Measurements from ENCODE around the gene THAP4.
A peak's percentile ranks its signal among the peaks of the same experiment; 100 is the strongest.

The THAP4 gene

GRCh38 chr2:241652722-241653121 lies 15.8 kb upstream of the THAP4 start:
- ATAC-seq: no peak
- no peak for DNase-seq (ENCODE audit: low spot score in 2 of 2)
- Mint-ChIP-seq H3K4me3 (no peak overlapping the region), H3K9me3 (no peaks in the 10 kb centered on the region), H3K36me3 (peaks cover 69% of the 10 kb centered on the region), H3K4me1 (peaks cover 7% of the 10 kb centered on the region), H3K27ac (no peak overlapping the region)

- no peak for DNase-seq (ENCODE audit: low spot score in 2 of 2)
- Mint-ChIP-seq H3K27ac (no peak overlapping the region), H3K9me3 (no peaks in the 10 kb centered on the region), H3K4me1 (peaks cover 7% of the 10 kb centered on the region), H3K4me3 (no peak overlapping the region), H3K36me3 (peaks cover 63% of the 10 kb centered on the region)
- ATAC-seq: no peak
Observed at GRCh38 chr2:241652142-241652541, 15.2 kb upstream of the THAP4 start.

- Mint-ChIP-seq H3K9me3 (no peaks in the 10 kb centered on the region), H3K27ac (peak overlapping the region; percentile 77), H3K4me1 (peaks cover 5% of the 10 kb centered on the region), H3K36me3 (peaks cover 49% of the 10 kb centered on the region), H3K4me3 (no peak overlapping the region)
- DNase-seq (ENCODE audit: low spot score in 2 of 2) (no peak), ATAC-seq (no peak)
Observed at GRCh38 chr2:241649927-241650326, 13.0 kb upstream of the THAP4 start.

- DNase-seq (ENCODE audit: low spot score in 2 of 2): no peak
- no peaks in the 10 kb centered on the region for H3K9me3 Mint-ChIP-seq
- H3K4me3 Mint-ChIP-seq: no peak overlapping the region
- H3K27ac Mint-ChIP-seq: peak overlapping the region; percentile 77
- H3K4me1 Mint-ChIP-seq: peaks cover 5% of the 10 kb centered on the region
- no peak for ATAC-seq
- H3K36me3 Mint-ChIP-seq: peaks cover 49% of the 10 kb centered on the region
Observed at GRCh38 chr2:241649404-241649803, 12.4 kb upstream of the THAP4 start.

GRCh38 chr2:241648453-241648852 lies 11.5 kb upstream of the THAP4 start:
- Mint-ChIP-seq H3K4me1 (peaks cover 5% of the 10 kb centered on the region), H3K4me3 (no peak overlapping the region), H3K9me3 (no peaks in the 10 kb centered on the region), H3K36me3 (peaks cover 47% of the 10 kb centered on the region), H3K27ac (peak overlapping the region; percentile 77)
- no peak for ATAC-seq
- no peak for DNase-seq (ENCODE audit: low spot score in 2 of 2)

GRCh38 chr2:241645915-241646645 lies 9.1 kb upstream of the THAP4 start:
- no peak for ATAC-seq
- Mint-ChIP-seq H3K9me3 (no peaks in the 10 kb centered on the region), H3K27ac (peak overlapping the region; percentile 35), H3K4me3 (no peak overlapping the region), H3K36me3 (peaks cover 30% of the 10 kb centered on the region), H3K4me1 (peaks cover 18% of the 10 kb centered on the region)
- no peak for DNase-seq (ENCODE audit: low spot score in 2 of 2)

GRCh38 chr2:241645056-241645914 lies 8.3 kb upstream of the THAP4 start:
- Mint-ChIP-seq H3K4me1 (peaks cover 26% of the 10 kb centered on the region), H3K4me3 (no peak overlapping the region), H3K36me3 (peaks cover 30% of the 10 kb centered on the region), H3K27ac (peak overlapping the region; percentile 17), H3K9me3 (no peaks in the 10 kb centered on the region)
- ATAC-seq: no peak
- DNase-seq (ENCODE audit: low spot score in 2 of 2): no peak

GRCh38 chr2:241641631-241642030 lies 4.7 kb upstream of the THAP4 start:
- H3K4me1 Mint-ChIP-seq: peaks cover 50% of the 10 kb centered on the region
- peak overlapping the region; percentile 2 for H3K4me3 Mint-ChIP-seq

GRCh38 chr2:241640165-241640795 lies 3.3 kb upstream of the THAP4 start:
- no peaks in the 10 kb centered on the region for H3K9me3 Mint-ChIP-seq
- H3K4me1 Mint-ChIP-seq: peaks cover 51% of the 10 kb centered on the region
- H3K4me3 Mint-ChIP-seq: peak overlapping the region; percentile 2

More at GRCh38 chr2:241641631-241642030, 4.7 kb upstream of the THAP4 start:
- H3K27ac Mint-ChIP-seq: no peak overlapping the region
- ATAC-seq (no peak), DNase-seq (ENCODE audit: low spot score in 2 of 2) (no peak)
- H3K9me3 Mint-ChIP-seq: no peaks in the 10 kb centered on the region
- peaks cover 31% of the 10 kb centered on the region for H3K36me3 Mint-ChIP-seq

GRCh38 chr2:241639385-241639784 lies 2.4 kb upstream of the THAP4 start:
- Mint-ChIP-seq H3K27ac (no peak overlapping the region), H3K4me3 (peak overlapping the region; percentile 78), H3K9me3 (no peaks in the 10 kb centered on the region), H3K36me3 (peaks cover 31% of the 10 kb centered on the region), H3K4me1 (peaks cover 51% of the 10 kb centered on the region)
- no peak for DNase-seq (ENCODE audit: low spot score in 2 of 2)
- ATAC-seq: no peak

More at GRCh38 chr2:241640165-241640795, 3.3 kb upstream of the THAP4 start:
- Mint-ChIP-seq H3K27ac (peak overlapping the region; percentile 32), H3K36me3 (peaks cover 34% of the 10 kb centered on the region)
- DNase-seq (ENCODE audit: low spot score in 2 of 2) (no peak), ATAC-seq (no peak)

- H3K4me3 Mint-ChIP-seq: peak overlapping the region; percentile 78
- DNase-seq (ENCODE audit: low spot score in 2 of 2) (no peak), ATAC-seq (no peak)
- no peaks in the 10 kb centered on the region for H3K9me3 Mint-ChIP-seq
- H3K27ac Mint-ChIP-seq: peak overlapping the region; percentile 76
- peaks cover 31% of the 10 kb centered on the region for H3K36me3 Mint-ChIP-seq
- peaks cover 51% of the 10 kb centered on the region for H3K4me1 Mint-ChIP-seq
Observed at GRCh38 chr2:241638940-241639339, 2.0 kb upstream of the THAP4 start.

- H3K27ac Mint-ChIP-seq: peak overlapping the region; percentile 76
- H3K9me3 Mint-ChIP-seq: no peaks in the 10 kb centered on the region
- ATAC-seq (peak; percentile 44), DNase-seq (ENCODE audit: low spot score in 2 of 2) (no peak)
- H3K4me3 Mint-ChIP-seq: peak overlapping the region; percentile 78
- H3K36me3 Mint-ChIP-seq: peaks cover 33% of the 10 kb centered on the region
- H3K4me1 Mint-ChIP-seq: peaks cover 52% of the 10 kb centered on the region
Observed at GRCh38 chr2:241637795-241638660, 1.1 kb upstream of the THAP4 start.

- DNase-seq (ENCODE audit: low spot score in 2 of 2) (peak; percentile 26 to 81), ATAC-seq (peak; percentile 65)
- Mint-ChIP-seq H3K4me3 (peak overlapping the region; percentile 78), H3K27ac (peak overlapping the region; percentile 71), H3K9me3 (no peaks in the 10 kb centered on the region), H3K36me3 (peaks cover 46% of the 10 kb centered on the region), H3K4me1 (peaks cover 48% of the 10 kb centered on the region)
Observed at GRCh38 chr2:241636182-241637017, 558 bp downstream of the THAP4 start.

- H3K4me3 Mint-ChIP-seq: peak overlapping the region; percentile 78
- H3K36me3 Mint-ChIP-seq: peaks cover 52% of the 10 kb centered on the region
- H3K4me1 Mint-ChIP-seq: peaks cover 42% of the 10 kb centered on the region
- H3K9me3 Mint-ChIP-seq: no peaks in the 10 kb centered on the region
- H3K27ac Mint-ChIP-seq: peak overlapping the region; percentile 71
- DNase-seq (ENCODE audit: low spot score in 2 of 2) (no peak), ATAC-seq (no peak)
Observed at GRCh38 chr2:241635756-241636155, 1.2 kb downstream of the THAP4 start.

Measured in stimulated activated effector memory CD8-positive, alpha-beta T cell treated with anti-CD3 and anti-CD28 coated beads, Interleukin-12 subunit alpha, Interleukin-12 subunit beta, amount 100 ng/mL, for 72 hours (primary cell).